Skin epidermis (tissue), 12 donors: ENCODE measurements around the gene UBE2Q2.
A peak's percentile ranks its signal among the peaks of the same experiment; 100 is the strongest.
"Not testable (repeated sequence)": the region's sequence is repeated elsewhere in the genome, so short reads cannot be mapped to it uniquely, and the experiment has no call there.

ENCODE experiments used
- H3K27ac ChIP-seq, 21 experiments: fragments of 200-600 bp; sonication (generic) in 11 of 21; one replicate each; pipeline ENCODE4 v1.5.0; 2020; ENCODE audit warnings: mild to moderate bottlenecking in 3 of 21, inconsistent platforms in 2 of 21, moderate library complexity in 2 of 21
- H3K4me3 ChIP-seq, 7 experiments: fragments of 200-600 bp; sonication (generic) in 2 of 7; one replicate each; pipeline ENCODE4 v1.5.0; 2020; ENCODE audit warnings: inconsistent platforms in 2 of 7, mild to moderate bottlenecking in 2 of 7, moderate library complexity in 1 of 7

The UBE2Q2 gene

DNA sequence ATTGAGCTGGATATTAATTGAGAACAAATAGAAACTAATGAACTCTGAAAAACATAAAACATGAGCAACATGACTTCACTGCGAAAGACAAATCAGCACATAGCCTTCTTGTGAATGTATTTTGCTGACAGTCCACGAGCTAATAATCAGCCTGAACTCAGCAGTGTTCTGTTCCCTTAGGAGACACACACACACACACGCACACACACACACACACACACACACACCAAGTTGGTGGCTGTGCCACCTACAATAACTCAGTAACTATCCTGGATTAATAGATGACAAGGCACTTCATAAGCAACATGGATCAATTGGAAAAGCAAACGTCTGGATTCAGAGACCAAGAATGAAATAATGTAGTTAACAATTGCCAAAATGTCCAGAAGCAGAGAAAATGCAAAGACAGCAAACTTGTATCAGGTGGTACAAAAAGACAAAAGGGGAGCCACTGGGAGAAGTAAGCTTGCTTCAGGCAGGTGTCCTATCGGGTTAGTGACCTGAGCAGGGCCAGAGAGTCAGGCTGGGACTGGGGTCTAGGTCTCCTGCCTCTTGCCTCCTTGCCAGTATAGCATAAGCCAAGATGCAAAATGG lies 20.5 kb upstream of the UBE2Q2 start:
- Histone ChIP-seq H3K27ac (no peak overlapping the region), H3K4me3 (no peak overlapping the region)

DNA sequence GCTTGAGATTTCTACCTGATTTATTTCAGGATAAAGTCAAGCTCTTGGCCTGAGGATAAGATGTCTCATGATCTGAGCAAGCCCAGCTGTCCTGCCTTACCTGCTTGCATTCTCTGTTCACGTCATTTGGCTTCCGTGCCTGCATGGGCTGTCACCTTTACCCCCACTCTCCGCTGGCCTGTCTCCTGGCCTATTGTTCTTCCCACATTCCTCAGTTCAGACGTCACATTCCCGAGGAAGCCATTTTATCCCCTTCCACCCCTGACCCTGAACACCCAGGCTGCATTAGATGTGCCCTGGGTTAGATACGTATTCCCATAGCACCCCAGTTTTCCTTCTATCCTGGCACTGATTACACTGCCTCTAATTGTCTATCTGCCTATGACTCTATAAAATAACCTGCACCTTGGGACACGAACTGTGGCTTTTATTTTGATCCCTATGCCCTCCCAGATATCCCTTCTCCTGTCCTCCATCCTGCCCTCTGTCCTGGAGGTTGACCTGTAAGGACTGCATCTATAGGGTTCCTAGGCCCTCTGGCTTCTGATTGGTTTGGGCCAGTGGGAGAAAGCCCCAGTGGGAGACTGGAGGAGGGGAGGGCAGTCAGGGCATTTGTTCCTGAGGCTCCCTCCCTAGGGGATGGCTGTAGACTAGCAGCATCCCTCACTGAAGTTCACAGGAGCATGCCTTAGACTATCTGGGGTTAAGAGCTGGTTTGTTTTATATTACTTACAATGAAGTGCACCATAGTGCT lies 19.2 kb upstream of the UBE2Q2 start:
- no peak overlapping the region for H3K4me3 ChIP-seq
- H3K27ac ChIP-seq: peak overlapping the region in 1 of 21 experiments; percentile 9

GRCh38 chr15:75827691-75828090 lies 15.6 kb upstream of the UBE2Q2 start:
- peak overlapping the region in 4 of 21 experiments; percentile 3 to 31 (median 23) for H3K27ac ChIP-seq
- no peak overlapping the region for H3K4me3 ChIP-seq

DNA sequence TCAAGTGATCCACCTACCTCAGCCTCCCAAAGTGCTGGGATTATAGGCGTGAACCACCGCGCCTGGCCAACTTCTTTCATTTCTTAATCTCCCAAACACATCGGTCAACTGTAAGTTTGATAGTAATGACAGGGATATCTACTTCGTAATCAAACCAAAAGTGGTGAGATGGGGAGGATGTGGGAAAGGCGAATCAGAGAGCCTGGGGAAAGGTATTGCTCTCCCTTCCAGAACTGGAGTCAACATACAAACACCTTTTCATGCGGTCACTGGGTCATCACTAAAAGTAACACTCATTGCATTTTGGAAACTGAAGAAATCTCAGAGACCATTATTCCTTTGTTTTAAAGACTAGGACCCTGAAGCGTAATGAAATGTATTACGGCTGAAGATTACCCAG lies 14.8 kb upstream of the UBE2Q2 start:
- Histone ChIP-seq H3K27ac (peak overlapping the region in 3 of 21 experiments; percentile 10 to 19 (median 14)), H3K4me3 (no peak overlapping the region)

DNA sequence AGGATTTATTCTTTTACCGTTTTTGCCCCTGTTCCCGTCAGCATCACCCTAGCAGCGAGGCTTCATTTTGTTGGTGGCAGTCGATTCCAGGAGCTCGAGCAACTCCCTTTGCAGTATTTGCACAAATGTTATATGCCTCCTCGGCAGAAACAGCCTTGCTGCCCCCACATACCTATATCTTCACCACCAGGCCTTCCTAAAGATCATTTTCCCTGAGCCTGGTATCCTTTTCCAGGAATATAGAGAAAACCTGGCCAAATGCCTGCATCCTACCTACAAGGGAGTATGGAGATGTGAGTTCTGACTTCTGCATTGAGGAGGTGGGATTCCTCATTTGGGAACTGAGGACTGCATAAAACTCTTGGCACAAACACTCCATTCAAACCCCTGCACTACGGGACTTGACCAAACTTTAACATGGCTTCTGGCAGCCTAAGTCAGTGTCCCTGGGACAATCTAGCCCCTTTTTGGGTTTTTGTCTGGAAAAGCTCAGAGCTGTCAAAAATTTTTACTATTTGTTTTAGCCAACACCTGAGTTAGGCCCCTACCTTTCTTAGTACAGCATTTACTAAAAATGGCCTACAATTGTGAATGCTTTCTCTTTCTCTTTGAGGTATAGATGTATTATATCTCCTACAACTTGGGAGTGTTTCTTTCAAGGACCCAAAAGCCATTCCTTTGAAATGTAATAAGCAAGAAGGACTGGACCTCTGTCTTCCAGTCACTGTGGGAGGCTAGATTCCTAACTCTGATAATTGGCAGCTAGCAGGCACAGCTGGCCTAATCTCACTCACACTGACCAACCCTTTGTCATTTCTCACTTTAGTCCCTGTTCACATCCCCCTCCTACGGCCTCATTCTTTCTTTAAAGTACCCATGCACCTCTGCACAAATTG lies 12.1 kb upstream of the UBE2Q2 start:
- H3K27ac ChIP-seq: no peak overlapping the region

DNA sequence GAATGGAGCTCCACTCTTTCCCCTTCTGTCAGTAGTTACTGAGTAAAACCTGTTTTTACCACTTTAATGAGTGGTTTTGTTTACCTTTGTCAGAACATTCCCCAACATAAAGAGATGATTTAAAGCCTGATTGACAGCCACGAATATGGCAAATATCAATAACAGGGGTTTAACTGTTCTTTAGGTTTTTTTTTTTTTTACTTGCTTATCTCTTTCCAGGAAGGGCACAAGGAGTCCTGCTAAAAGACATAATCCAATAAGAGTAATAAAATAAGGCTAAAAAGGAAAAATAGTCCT lies 11.5 kb upstream of the UBE2Q2 start:
- no peak overlapping the region for H3K27ac ChIP-seq
- no peak overlapping the region for H3K4me3 ChIP-seq

More for the DNA sequence above, 12.1 kb upstream of the UBE2Q2 start:
- no peak overlapping the region for H3K4me3 ChIP-seq

DNA sequence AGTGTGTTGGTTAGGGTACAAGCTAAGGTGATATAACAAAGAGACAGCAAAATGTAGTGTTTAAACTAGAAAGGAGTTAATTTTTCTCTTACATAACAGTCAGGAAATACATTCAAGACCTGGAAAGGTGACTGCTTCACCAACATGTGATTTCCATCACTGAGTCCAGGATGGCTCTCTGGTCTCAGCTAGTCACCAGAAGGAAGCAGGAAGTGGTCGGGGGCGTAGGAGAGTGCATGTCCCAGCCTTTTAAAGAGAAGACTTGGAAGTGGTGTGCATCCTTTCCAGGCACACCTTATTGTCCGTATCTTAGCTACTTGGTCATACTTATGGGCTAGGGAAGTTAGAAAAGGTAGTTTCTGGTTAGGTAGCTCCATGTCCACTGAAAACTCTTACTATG lies 11.1 kb upstream of the UBE2Q2 start:
- no peak overlapping the region for H3K4me3 ChIP-seq

DNA sequence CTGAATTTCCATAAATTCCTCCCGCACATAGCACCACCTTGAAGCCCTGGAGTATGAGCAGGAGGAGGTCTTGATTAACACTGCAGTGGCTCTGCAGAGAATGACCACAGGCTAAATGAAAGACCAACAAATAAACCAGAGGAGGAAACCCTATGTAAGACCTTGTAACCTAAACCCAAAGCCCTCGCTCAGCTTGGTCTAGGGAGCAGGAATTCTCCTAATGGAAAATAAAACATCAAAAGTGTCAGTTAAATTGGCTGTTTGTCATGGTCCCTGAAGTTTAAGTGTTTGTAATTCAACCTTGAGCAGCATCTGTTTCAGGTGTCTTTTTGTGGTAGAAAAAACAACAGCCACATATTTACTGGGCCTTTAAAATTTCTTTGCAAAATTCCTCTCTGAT lies 9.2 kb upstream of the UBE2Q2 start:
- Histone ChIP-seq H3K4me3 (no peak overlapping the region), H3K27ac (no peak overlapping the region)

More for the DNA sequence above, 11.1 kb upstream of the UBE2Q2 start:
- no peak overlapping the region for H3K27ac ChIP-seq

DNA sequence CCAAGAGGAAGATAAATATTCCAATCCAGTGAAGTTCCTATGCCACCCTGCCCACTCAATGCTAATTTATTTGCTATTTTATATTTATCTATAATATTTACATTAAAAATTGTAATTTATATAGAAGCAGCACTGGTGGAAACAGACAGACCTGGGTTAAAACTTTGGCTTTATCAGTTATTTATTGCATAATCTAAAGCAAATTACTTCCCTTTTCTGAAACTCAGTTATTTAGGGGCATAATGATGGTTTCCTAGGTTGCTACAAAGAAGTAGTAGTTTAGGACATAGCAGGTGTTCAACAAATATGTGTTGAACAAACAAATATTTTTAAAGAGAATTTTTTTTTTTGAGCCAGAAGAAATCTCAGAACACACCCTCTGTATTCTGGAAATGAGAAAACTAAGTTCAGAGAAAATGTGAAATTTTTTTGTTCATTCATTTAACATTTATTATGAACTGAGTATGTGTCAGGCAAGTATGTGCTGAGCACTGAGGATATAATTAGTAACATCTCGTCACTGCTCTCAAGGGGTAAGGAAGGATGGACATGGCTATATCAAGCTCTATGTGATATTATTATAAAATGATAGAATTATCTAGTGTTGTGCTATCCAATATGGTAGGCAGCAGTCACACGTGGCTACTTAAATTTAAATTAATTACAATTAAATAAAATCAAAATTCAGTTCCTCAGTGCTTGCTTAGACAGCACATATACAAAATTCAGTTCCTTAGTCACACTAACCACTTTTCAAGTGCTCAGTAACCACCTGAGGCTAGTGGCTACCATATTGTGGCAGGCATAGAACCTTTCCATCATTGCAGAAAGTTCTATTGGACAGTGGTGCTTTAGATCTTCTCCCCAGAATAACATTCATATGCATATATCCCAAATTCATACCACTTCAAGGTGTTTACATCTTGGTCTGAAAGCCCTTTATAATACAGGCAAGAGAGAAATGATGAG lies 7.0 kb upstream of the UBE2Q2 start:
- Histone ChIP-seq H3K27ac (peak overlapping the region in 10 of 21 experiments; percentile 32 to 66 (median 48)), H3K4me3 (no peak overlapping the region)

- H3K4me3 ChIP-seq: no peak overlapping the region
Measured at GRCh38 chr15:75836959-75837334, 6.3 kb upstream of the UBE2Q2 start.

GRCh38 chr15:75840659-75841058 lies 2.6 kb upstream of the UBE2Q2 start:
- H3K4me3 ChIP-seq: no peak overlapping the region
- H3K27ac ChIP-seq: no peak overlapping the region

More at GRCh38 chr15:75836959-75837334, 6.3 kb upstream of the UBE2Q2 start:
- peak overlapping the region in 11 of 21 experiments; percentile 32 to 66 (median 49) for H3K27ac ChIP-seq

- no peak overlapping the region for H3K27ac ChIP-seq
- H3K4me3 ChIP-seq: no peak overlapping the region
Measured at GRCh38 chr15:75841626-75842025, 1.6 kb upstream of the UBE2Q2 start.

DNA sequence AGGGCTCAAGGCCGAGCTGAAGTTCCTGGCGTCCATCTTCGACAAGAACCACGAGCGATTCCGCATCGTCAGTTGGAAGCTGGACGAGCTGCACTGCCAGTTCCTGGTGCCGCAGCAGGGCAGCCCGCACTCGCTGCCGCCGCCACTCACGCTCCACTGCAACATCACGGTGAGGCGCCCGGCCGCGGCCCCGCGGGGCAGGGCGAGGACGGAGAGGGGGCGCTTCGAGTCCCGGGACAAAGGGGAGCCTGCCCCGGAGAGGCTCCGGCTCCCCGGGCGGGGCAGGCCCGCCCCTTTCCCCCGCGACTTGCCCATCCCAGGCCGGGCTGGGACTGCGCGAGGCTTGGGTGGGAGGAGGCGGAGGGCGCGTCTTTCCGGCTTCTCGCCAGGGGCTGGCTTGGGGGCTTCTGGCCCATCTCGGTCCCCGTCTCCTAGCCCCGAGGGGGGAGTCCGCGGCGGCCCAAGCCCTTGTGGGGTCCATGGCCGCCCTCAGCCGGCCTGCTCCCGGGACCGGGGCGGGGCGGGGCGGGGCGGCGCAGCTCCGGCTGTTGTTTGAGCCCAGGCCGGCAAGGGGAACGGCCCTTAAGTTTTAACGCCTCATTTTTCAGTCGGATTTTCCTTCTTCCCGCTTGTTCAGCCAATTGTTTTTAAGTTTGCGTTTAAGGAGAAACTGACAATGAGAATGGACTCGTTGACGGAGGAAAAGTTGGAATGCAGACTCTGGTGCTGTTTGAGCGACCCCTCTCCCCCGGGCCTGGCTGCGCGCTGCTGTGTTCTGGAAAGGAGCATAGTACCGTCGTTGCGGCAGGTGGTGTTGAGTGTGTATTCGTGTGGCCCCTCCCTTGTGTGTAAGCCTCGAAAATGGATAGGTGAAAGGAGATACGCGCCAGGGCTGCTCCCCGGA lies 683 bp downstream of the UBE2Q2 start:
- Histone ChIP-seq H3K4me3 (peak overlapping the region; percentile 69 to 94 (median 88)), H3K27ac (peak overlapping the region; percentile 83 to 96 (median 92))

DNA sequence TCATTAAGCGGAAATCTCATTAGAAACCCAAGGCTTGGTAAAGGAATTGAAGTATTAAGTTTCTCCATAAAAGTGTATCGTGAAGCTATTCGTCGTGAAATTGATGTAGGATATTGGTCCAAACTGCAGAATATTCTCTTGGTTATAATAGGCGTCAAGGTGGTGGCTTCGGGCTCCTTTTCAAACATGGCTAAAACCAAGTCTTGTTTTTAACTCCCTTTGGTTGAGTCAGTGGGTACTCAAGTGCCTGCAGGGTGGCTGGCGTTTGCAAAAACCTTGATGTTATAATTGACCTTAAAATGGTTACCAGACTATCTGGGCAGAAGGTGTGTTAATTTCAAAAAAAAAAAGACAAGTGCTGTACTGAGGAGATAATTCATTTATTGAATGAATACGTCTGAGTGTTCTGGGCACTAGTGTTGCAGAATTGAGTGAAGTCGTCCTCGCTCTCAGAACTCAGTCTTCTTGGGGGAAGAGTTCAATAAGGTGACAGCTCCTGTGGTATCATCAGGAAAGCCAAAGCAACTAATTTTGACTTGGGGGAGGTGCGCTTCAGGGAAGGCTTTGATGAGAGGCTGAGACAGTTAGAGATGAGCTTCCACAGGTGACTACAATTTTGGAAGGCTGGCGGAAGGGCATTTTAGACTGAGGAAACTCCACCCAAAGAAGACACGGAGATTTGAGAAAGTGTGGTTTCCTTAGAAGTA lies 1.5 kb downstream of the UBE2Q2 start:
- peak overlapping the region in 17 of 21 experiments; percentile 88 to 96 (median 92) for H3K27ac ChIP-seq

GRCh38 chr15:75849167-75849566 lies 5.9 kb downstream of the UBE2Q2 start:
- Histone ChIP-seq H3K4me3 (no peak overlapping the region), H3K27ac (no peak overlapping the region)

More for the DNA sequence above, 1.5 kb downstream of the UBE2Q2 start:
- H3K4me3 ChIP-seq: peak overlapping the region; percentile 69 to 94 (median 88)

DNA sequence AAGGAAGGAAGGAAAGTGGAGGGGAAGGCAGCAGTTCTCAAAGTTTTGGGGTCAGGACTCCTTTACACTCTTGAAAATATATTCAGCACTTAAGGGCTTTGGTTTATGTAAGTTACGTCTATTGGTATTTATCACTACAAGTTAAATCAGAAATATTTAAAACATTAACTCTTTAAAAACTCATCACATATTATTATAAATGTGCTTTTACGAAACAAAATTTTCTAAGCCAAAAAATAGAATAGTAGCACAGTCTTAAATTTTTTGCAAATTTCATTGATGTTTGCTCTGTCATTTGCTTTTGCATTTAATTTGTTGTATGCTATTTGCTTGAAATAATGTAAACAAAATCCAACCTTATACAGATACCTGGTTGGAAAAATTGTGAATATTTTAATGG lies 7.5 kb downstream of the UBE2Q2 start:
- H3K4me3 ChIP-seq: no peak overlapping the region
- H3K27ac ChIP-seq: no peak overlapping the region

DNA sequence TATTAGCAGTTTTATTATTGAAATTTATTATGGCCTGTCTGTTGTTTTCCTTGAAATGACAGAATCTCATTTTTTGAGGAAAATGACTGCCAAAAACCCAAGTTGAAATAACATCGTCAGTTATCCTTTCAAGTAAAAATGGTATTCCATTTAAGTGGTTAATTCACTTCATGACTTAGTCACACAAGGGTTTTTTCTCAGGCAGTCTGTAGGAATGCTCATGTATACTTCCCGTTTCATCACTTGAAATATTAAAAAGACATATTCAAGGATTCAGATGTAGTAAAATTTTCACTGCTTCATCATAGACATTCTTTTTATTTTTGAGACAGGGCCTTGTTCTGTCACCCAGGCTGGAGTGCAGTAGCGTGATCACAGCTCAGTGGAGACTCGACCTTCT lies 8.3 kb downstream of the UBE2Q2 start:
- H3K27ac ChIP-seq, H3K4me3 ChIP-seq: not testable (repeated sequence)

GRCh38 chr15:75857886-75858285 lies 14.6 kb downstream of the UBE2Q2 start:
- Histone ChIP-seq H3K27ac (no peak overlapping the region), H3K4me3 (no peak overlapping the region)
